Activated T-cell treated with anti-CD3 and anti-CD28 coated beads, Interleukin-2, amount 50 U/mL, for 24 hours (primary cell): ENCODE data around the gene LCN2.

Source experiments
- DNase-seq: peaks from one replicate; pipeline ENCODE4 v3.0.0-alpha.2; 2020
- H3K27ac Mint-ChIP-seq: 2 replicates; pipeline ENCODE4 v1.8.0; 2020; ENCODE audit warnings: mild to moderate bottlenecking, mixed read lengths
- H3K27me3 Mint-ChIP-seq: 2 replicates; pipeline ENCODE4 v1.8.0; 2020; ENCODE audit warnings: mixed read lengths
- H3K36me3 Mint-ChIP-seq: 2 replicates; pipeline ENCODE4 v1.8.0; 2020; ENCODE audit warnings: low read depth, mixed read lengths
- H3K4me1 Mint-ChIP-seq: 2 replicates; pipeline ENCODE4 v1.8.0; 2020; ENCODE audit warnings: low read depth, mixed read lengths
- H3K4me3 Mint-ChIP-seq: 2 replicates; pipeline ENCODE4 v1.8.0; 2020; ENCODE audit warnings: mild to moderate bottlenecking, moderate library complexity, mixed read lengths
- H3K9me3 Mint-ChIP-seq: 2 replicates; pipeline ENCODE4 v1.8.0; 2020; ENCODE audit warnings: mixed read lengths

Gene LCN2

GRCh38 chr9:128193469-128194096 is 44.3 kb downstream of the LCN2 start:
- Mint-ChIP-seq H3K4me1 (peaks cover 32% of the 10 kb centered on the region), H3K27ac (no peak overlapping the region), H3K36me3 (peaks cover 20% of the 10 kb centered on the region), H3K9me3 (no peaks in the 10 kb centered on the region), H3K4me3 (no peak overlapping the region), H3K27me3 (no peaks in the 10 kb centered on the region)
- no peak for DNase-seq

- Mint-ChIP-seq H3K27ac (no peak overlapping the region), H3K9me3 (no peaks in the 10 kb centered on the region), H3K36me3 (no peaks in the 10 kb centered on the region), H3K4me1 (peaks cover 20% of the 10 kb centered on the region), H3K27me3 (peaks cover 13% of the 10 kb centered on the region), H3K4me3 (no peak overlapping the region)
- no peak for DNase-seq
Measured at GRCh38 chr9:128201441-128202369, 52.5 kb downstream of the LCN2 start.

- Mint-ChIP-seq H3K27ac (peak overlapping the region; percentile 87), H3K4me3 (peak overlapping the region; percentile 53), H3K4me1 (peaks cover 20% of the 10 kb centered on the region), H3K9me3 (no peaks in the 10 kb centered on the region), H3K27me3 (peaks cover 13% of the 10 kb centered on the region), H3K36me3 (no peaks in the 10 kb centered on the region)
- DNase-seq: no peak
Measured at GRCh38 chr9:128202648-128203023, 53.4 kb downstream of the LCN2 start.
